ENCODE measurements around the gene SERGEF.

GRCh38 chr11:17773674-17774073 lies 239.2 kb downstream of the SERGEF start:
- TF ChIP-seq EZH2phosphoT487 (IDR thresholded peaks at IDR 0.05; ENCODE audit: low read length) (no peak), CTCF (IDR thresholded peaks at IDR 0.05; ENCODE audit: low read length) (no peak), EZH2 (optimal IDR thresholded peaks at IDR 0.05; ENCODE audit: low read depth, low read length) (no peak)
